Upper lobe of right lung (tissue), 1 donor: ENCODE data around the gene NAA16. TPM values are rescaled to one million over a fixed set of nuclear protein-coding genes. Genes with fewer than 3 reads are reported as not detected.
"Not testable (repeated sequence)": the region's sequence is repeated elsewhere in the genome, so short reads cannot be mapped to it uniquely, and the experiment has no call there.

ENCODE experiments used
- ATAC-seq: fragments of 200-7000 bp; cut with Tn5 transposase; one replicate; pipeline ENCODE4 v1.9.1; 2020; ENCODE audit warnings: mild to moderate bottlenecking, moderate library complexity
- DNase-seq: peaks from one replicate; pipeline ENCODE4 v3.0.0-alpha.2; 2020
- H3K27ac ChIP-seq: fragments of 200-600 bp; one replicate; pipeline ENCODE4 v1.8.0; 2022
- H3K27me3 ChIP-seq: fragments of 200-600 bp; one replicate; pipeline ENCODE4 v1.8.0; 2022; ENCODE audit warnings: mild to moderate bottlenecking
- H3K36me3 ChIP-seq: fragments of 200-600 bp; one replicate; pipeline ENCODE4 v1.8.0; 2022
- H3K4me1 ChIP-seq: fragments of 200-600 bp; one replicate; pipeline ENCODE4 v1.8.0; 2022
- H3K4me3 ChIP-seq: fragments of 200-600 bp; one replicate; pipeline ENCODE4 v1.8.0; 2022; ENCODE audit warnings: mild to moderate bottlenecking
- H3K9me3 ChIP-seq: fragments of 200-600 bp; one replicate; pipeline ENCODE4 v1.8.0; 2022
- intact Hi-C: fragments of 100-400 bp; cut with DNase I; formaldehyde crosslinking; loops from one replicate; pipeline ENCODE4 v1.11.0; 2022
- total RNA-seq: library from RNA; stranded (reverse); fragmentation: NEBNext Ultra II Directional; extraction: Animal tissue kit (Norgen Biotek cat#: 25700); gene quantifications from one replicate; pipeline ENCODE4 v1.2.1, GENCODE V29; 2021
- TF ChIP-seq, protein P1 (sequence below): fragments of 200-600 bp; IDR thresholded peaks from one replicate; pipeline ENCODE4 v1.8.0; 2022; ENCODE audit warnings: antibody characterized with exemption
- donor health status: DM: no; HTN: yes; CAD: no; lungs with severe emphysema.

The NAA16 gene
- total RNA-seq, 1 donor from 2014 or later: 20.9 TPM

DNA sequence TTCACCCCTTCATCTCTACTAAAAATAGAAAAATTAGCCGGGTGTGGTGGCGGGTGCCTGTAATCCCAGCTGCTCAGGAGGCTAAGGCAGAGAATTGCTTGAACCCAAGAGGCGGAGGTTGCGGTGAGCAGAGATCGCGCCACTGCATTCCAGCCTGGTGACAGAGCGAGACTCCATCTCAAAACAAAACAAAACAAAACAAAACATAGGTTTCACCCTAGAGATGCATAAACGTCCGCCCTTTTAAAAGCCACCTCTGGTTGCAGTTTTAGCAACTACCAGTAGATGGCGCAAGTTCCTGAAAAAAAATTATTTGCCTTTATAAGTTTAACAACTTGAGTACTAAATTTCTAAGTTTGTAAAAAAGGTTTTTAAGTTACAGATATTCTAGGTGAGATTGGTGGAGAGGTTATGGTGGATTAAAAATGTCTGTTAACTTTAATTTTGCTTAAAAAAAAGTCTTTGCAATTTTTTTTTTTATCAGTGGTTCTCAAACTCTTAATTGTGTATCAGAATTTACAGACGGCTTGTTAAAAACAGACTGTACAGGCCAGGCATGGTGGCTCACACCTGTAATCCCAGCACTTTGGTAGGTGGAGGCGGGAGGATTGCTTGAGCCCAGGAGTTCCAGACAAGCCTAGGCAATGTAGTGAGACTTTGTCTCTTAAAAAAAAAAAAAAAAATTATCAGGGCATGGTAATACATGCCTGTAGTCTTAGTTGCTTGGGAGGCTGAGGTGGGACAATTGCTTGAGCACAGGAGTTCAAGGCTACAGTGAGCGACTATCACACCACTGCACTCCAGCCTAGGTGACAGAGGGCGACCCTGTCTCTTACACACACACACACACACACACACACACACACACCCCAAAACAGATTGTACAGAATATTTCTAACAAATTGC, 42.1 kb downstream of the NAA16 start:
- TF ChIP-seq, protein P1, sequence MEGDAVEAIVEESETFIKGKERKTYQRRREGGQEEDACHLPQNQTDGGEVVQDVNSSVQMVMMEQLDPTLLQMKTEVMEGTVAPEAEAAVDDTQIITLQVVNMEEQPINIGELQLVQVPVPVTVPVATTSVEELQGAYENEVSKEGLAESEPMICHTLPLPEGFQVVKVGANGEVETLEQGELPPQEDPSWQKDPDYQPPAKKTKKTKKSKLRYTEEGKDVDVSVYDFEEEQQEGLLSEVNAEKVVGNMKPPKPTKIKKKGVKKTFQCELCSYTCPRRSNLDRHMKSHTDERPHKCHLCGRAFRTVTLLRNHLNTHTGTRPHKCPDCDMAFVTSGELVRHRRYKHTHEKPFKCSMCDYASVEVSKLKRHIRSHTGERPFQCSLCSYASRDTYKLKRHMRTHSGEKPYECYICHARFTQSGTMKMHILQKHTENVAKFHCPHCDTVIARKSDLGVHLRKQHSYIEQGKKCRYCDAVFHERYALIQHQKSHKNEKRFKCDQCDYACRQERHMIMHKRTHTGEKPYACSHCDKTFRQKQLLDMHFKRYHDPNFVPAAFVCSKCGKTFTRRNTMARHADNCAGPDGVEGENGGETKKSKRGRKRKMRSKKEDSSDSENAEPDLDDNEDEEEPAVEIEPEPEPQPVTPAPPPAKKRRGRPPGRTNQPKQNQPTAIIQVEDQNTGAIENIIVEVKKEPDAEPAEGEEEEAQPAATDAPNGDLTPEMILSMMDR: peak; percentile 85
- H3K27ac ChIP-seq: no peak overlapping the region
- H3K4me3 ChIP-seq: no peak overlapping the region
- peaks cover 9% of the 10 kb centered on the region for H3K4me1 ChIP-seq
- H3K27me3 ChIP-seq: no peaks in the 10 kb centered on the region
- intact Hi-C loops: no loop called here
- no peaks in the 10 kb centered on the region for H3K9me3 ChIP-seq
- DNase-seq (no peak), ATAC-seq (peak; percentile 65)
- H3K36me3 ChIP-seq: peaks cover 23% of the 10 kb centered on the region

GRCh38 chr13:41354416-41354815, 43.3 kb downstream of the NAA16 start:
- Histone ChIP-seq H3K27me3 (no peaks in the 10 kb centered on the region), H3K4me3 (no peak overlapping the region), H3K36me3 (peaks cover 24% of the 10 kb centered on the region), H3K4me1 (peaks cover 9% of the 10 kb centered on the region), H3K9me3 (no peaks in the 10 kb centered on the region), H3K27ac (no peak overlapping the region)
- intact Hi-C loops: no loop called here
- TF ChIP-seq, protein P1: no peak
- no peak for ATAC-seq
- no peak for DNase-seq

GRCh38 chr13:41356385-41356648, 45.2 kb downstream of the NAA16 start:
- H3K27ac ChIP-seq, DNase-seq, intact Hi-C loops, H3K4me3 ChIP-seq, H3K4me1 ChIP-seq, H3K27me3 ChIP-seq, H3K9me3 ChIP-seq, ATAC-seq: not testable (repeated sequence)
- H3K36me3 ChIP-seq: peaks cover 36% of the 10 kb centered on the region

DNA sequence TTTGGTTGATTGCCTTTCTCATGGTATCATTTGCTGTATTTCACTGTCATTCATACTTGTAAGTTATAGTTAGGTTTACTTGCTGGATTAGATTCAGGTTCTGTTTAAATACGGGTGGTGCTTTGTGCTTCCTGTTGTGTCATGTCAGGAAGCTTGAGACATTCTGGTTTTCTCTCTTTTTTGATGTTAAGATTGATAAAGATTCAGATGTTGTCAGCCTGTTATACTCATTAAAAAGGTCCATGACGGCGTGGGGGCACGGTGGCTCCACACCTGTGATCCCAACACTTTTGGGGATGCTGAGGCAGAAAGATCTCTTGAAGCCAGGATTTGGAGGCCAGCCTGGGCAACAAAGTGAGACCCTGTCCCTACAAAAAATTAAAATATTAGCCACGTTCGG, 45.7 kb downstream of the NAA16 start:
- ATAC-seq: no peak
- no peak for DNase-seq
- H3K36me3 ChIP-seq: peaks cover 38% of the 10 kb centered on the region
- intact Hi-C loops: no loop called here
- H3K27me3 ChIP-seq: no peaks in the 10 kb centered on the region
- peaks cover 9% of the 10 kb centered on the region for H3K4me1 ChIP-seq
- no peak overlapping the region for H3K4me3 ChIP-seq
- TF ChIP-seq, protein P1: no peak
- H3K9me3 ChIP-seq: no peaks in the 10 kb centered on the region
- H3K27ac ChIP-seq: no peak overlapping the region

DNA sequence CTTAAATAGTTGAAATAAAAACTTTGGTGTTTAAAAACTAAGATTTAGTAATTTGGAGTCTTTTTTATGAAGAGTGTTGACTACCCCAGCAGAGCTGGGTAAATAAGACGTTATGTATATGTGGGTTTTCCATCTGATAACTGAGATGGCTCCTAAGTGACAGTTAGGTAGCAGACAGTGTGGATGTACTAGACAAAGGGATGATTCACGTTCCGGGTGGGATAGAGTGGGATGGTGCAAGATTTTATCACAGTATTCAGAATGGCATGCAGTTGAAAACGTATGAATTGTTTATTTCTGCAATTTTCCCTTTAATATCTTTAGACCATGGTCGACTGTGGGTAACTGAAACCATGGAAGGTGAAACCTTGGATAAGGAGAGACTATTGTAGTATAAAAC, 50.4 kb downstream of the NAA16 start:
- intact Hi-C loops: no loop called here
- TF ChIP-seq, protein P1: no peak
- DNase-seq: no peak
- no peaks in the 10 kb centered on the region for H3K4me1 ChIP-seq
- no peak for ATAC-seq
- H3K27ac ChIP-seq: no peak overlapping the region
- H3K27me3 ChIP-seq: no peaks in the 10 kb centered on the region
- no peaks in the 10 kb centered on the region for H3K9me3 ChIP-seq
- no peak overlapping the region for H3K4me3 ChIP-seq
- peaks cover 76% of the 10 kb centered on the region for H3K36me3 ChIP-seq

DNA sequence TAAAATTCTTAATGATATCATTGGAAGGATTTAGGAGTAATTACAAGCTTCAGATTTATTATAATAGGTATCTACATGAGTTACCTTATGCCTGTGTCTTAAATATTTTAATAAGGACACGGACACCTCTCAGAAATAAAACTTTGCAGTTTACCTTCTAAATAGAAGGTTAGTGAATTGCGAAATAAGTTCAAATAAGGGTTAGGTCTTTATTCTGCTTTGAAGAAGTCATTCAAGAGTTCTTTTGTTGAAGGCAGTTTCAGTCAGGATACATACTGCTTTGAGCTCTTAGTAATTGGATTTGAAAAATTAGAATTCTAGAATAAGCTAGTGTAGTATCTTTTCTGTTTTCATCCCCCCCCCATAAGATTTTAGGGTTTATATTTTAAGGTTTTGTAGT, 53.0 kb downstream of the NAA16 start:
- ATAC-seq: no peak
- no peaks in the 10 kb centered on the region for H3K27me3 ChIP-seq
- no peaks in the 10 kb centered on the region for H3K4me1 ChIP-seq
- DNase-seq: no peak
- TF ChIP-seq, protein P1: no peak
- H3K4me3 ChIP-seq: no peak overlapping the region
- H3K9me3 ChIP-seq: no peaks in the 10 kb centered on the region
- H3K36me3 ChIP-seq: peaks cover 84% of the 10 kb centered on the region
- intact Hi-C loops: no loop called here
- H3K27ac ChIP-seq: no peak overlapping the region
